HepG2 (cell line): ENCODE measurements around the gene USP25. TPM values are rescaled to one million over a fixed set of nuclear protein-coding genes. Genes with fewer than 3 reads are reported as not detected.

Source experiments
- ATAC-seq: fragments of 200-7000 bp; cut with Tn5 transposase; 3 replicates; pipeline ENCODE4 v1.9.1; 2020; ENCODE audit warnings: mild to moderate bottlenecking, moderate library complexity
- BruUV-seq: library from RNA; stranded (reverse); fragments of 400-500 nt; replicated peaks from 2 replicates; lab custom pipeline; 2021; lab: Mats Ljungman, UMichigan
- CTCF ChIA-PET: fragments of 300-600 bp; formaldehyde crosslinking; extraction: SDS; loops from one replicate; lab custom pipeline; 2021; ENCODE audit warnings: low total read pairs, inconsistent platforms, low intra/inter-chr PET ratio; lab: Yijun Ruan, JAX
- POLR2A ChIA-PET: fragments of 350-600 bp; sonication (Branson Sonifier 250); formaldehyde crosslinking; loops from one replicate; lab custom pipeline; 2020; ENCODE audit warnings: antibody characterized with exemption, inconsistent platforms; lab: Yijun Ruan, JAX
- DNase-seq: peaks from one replicate; pipeline ENCODE4 v3.0.0-alpha.2; 2015; ENCODE audit warnings: low spot score
- FAIRE-seq: peaks from 3 replicates; lab custom pipeline; 2011; peaks lifted over from hg19 to GRCh38; lab: Jason Lieb, UNC
- H2AFZ ChIP-seq: one replicate; pipeline ENCODE4 v1.6.1; 2011; ENCODE audit warnings: low read length, inconsistent platforms
- H3K27ac ChIP-seq: fragments of 300-600 bp; 3 replicates; pipeline ENCODE4 v1.8.0; 2011; ENCODE audit warnings: mixed run types, mild to moderate bottlenecking, mixed read lengths, low read length, inconsistent platforms; ENCODE audit not compliant: insufficient read depth; ENCODE audit errors: extremely low read length
- H3K27me3 ChIP-seq, 2 experiments: fragments of 200-600 bp in 1 of 2; 2 replicates in 1 of 2; 3 replicates in 1 of 2; pipeline versions ENCODE4 v1.6.0 to v1.8.0; 2011; ENCODE audit warnings: low read length in 2 of 2, mild to moderate bottlenecking in 2 of 2, moderate library complexity in 2 of 2, inconsistent platforms in 1 of 2; ENCODE audit not compliant: insufficient read depth in 2 of 2, control insufficient read depth in 1 of 2
- H3K36me3 ChIP-seq, 2 experiments: fragments of 200-600 bp in 1 of 2; replicated peaks in 1 of 2; 2 replicates in 1 of 2; 3 replicates in 1 of 2; pipeline versions ENCODE4 v1.5.1 to v1.8.0; 2011; ENCODE audit warnings: low read length in 2 of 2, inconsistent platforms in 1 of 2; ENCODE audit not compliant: insufficient read depth in 2 of 2, control insufficient read depth in 1 of 2
- H3K4me1 ChIP-seq: 2 replicates; pipeline ENCODE4 v1.5.1; 2012; ENCODE audit warnings: low read length, inconsistent platforms; ENCODE audit not compliant: insufficient read depth
- H3K4me2 ChIP-seq: 2 replicates; pipeline ENCODE4 v1.6.0; 2011; ENCODE audit warnings: low read depth, low read length, inconsistent platforms
- H3K4me3 ChIP-seq, 3 experiments: fragments of 200-600 bp in 1 of 3; sonication (generic), shearing (Covaris generic) in 1 of 3; replicated peaks in 1 of 3; 2 replicates each; pipeline ENCODE4 v1.5.1; 2011 to 2016; ENCODE audit warnings: low read length in 3 of 3, inconsistent platforms in 2 of 3, low read depth in 2 of 3, mild to moderate bottlenecking in 2 of 3, control low read depth in 1 of 3, mixed read lengths in 1 of 3; ENCODE audit not compliant: insufficient read depth in 1 of 3
- H3K79me2 ChIP-seq: one replicate; pipeline ENCODE4 v1.6.1; 2011; ENCODE audit warnings: low read length, inconsistent platforms; ENCODE audit not compliant: insufficient read depth
- H3K9ac ChIP-seq: 2 replicates; pipeline ENCODE4 v1.6.0; 2011; ENCODE audit warnings: mild to moderate bottlenecking, low read depth, low read length, inconsistent platforms; ENCODE audit not compliant: insufficient read depth
- H3K9me3 ChIP-seq: 2 replicates; pipeline ENCODE4 v1.5.1; 2012; ENCODE audit warnings: mild to moderate bottlenecking, low read length
- H4K20me1 ChIP-seq: 2 replicates; pipeline ENCODE4 v1.6.0; 2011; ENCODE audit warnings: inconsistent platforms, mild to moderate bottlenecking, low read length, moderate library complexity; ENCODE audit not compliant: insufficient read depth
- HOXA3 ChIP-seq: sonication (generic); formaldehyde crosslinking; IDR thresholded peaks from 2 replicates; pipeline ENCODE4 v1.5.0; 2020; ENCODE audit warnings: missing genetic modification reagents
- PAWR ChIP-seq: sonication (generic); formaldehyde crosslinking; IDR thresholded peaks from 2 replicates; pipeline ENCODE4 v1.4.0; 2020; ENCODE audit warnings: missing genetic modification reagents, mild to moderate bottlenecking, borderline replicate concordance
- PLRG1 ChIP-seq: fragments of 450-650 bp; conservative IDR thresholded peaks from 2 replicates; pipeline ENCODE4 v1.6.1; 2016
- WGBS: methylation state at CpG from one replicate; pipeline ENCODE4 v1.1.6; 2017; ENCODE audit warnings: low lambda C conversion rate; 5-methylcytosine and 5-hydroxymethylcytosine counted together
- in situ Hi-C: cut with HindIII; loops from 2 replicates; pipeline ENCODE4 v1.10.0; 2017; ENCODE audit warnings: low pct_unique_long_range_greater_than_20kb; ENCODE audit not compliant: extremely low pct_ligation_motif_present
- intact Hi-C: fragments of 100-400 bp; cut with micrococcal nuclease; formaldehyde crosslinking; loops from one replicate; pipeline ENCODE4 v1.10.0; 2022; ENCODE audit not compliant: unreplicated experiment
- polyA plus RNA-seq, 8 experiments: library from polyadenylated mRNA; depleted of rRNA in 3 of 8; stranded (reverse) in 7 of 8; unstranded in 1 of 8; fragments of >200 nt; fragmentation: Illumina TruSeq in 4 of 8; extraction: Trizol in 4 of 8; gene quantifications; 2 replicates each; pipeline versions ENCODE4 v1.2.1 to v1.2.3, GENCODE V29; 2011 to 2016; ENCODE audit warnings: low read depth in 4 of 8, missing spikeins in 1 of 8, mixed read lengths in 1 of 8; ENCODE audit not compliant: insufficient read depth in 1 of 8
- total RNA-seq, 5 experiments: library from RNA; depleted of rRNA; stranded (reverse); fragments of >200 nt; fragmentation: Illumina TruSeq; extraction: Trizol; gene quantifications; 2 replicates each; pipeline ENCODE4 v1.2.3, GENCODE V29; 2016; ENCODE audit warnings: low read depth in 1 of 5
- TF ChIP-seq, protein P1 (sequence below): sonication (generic); formaldehyde crosslinking; conservative IDR thresholded peaks from 2 replicates; pipeline ENCODE4 v1.5.0; 2020; ENCODE audit warnings: missing genetic modification reagents

USP25 gene
- total and polyA plus RNA-seq, 2 of the 13 experiments (the other 11 are each of a cell fraction or from before 2014, with no cell fraction given) = 12.4 to 26.3 TPM

DNA sequence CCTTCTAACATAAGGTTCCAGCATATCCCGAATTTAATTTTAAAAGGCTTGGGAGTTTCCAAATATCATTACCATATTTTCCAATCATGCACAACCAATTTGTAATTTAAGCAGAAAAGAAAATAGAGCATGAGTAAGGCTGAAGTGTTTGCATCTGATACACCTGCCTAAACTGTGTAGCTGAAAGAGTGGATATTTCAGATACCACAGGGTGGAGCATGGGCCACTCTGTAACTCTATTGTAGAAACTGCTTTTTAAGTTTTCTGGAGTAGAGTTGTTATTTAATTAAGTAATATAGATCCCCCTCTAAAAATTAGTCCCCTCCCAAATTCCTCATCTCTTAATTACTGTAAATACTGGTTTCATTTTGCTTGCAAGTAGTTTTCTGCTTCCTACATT is 199.8 kb downstream of the USP25 start:
- Histone ChIP-seq H4K20me1 (no peaks in the 10 kb centered on the region), H3K9ac (no peak overlapping the region), H3K79me2 (no peaks in the 10 kb centered on the region), H2AFZ (no peak overlapping the region), H3K4me2 (no peak overlapping the region), H3K36me3 (no peaks in the 10 kb centered on the region), H3K27ac (no peak overlapping the region), H3K27me3 (no peaks in the 10 kb centered on the region; a peak in 1 of 5 replicates), H3K4me3 (no peak overlapping the region), H3K4me1 (no peaks in the 10 kb centered on the region), H3K9me3 (no peaks in the 10 kb centered on the region)
- intact Hi-C loops (no loop called here), in situ Hi-C loops (no loop called here)
- TF ChIP-seq PAWR (CRISPR knock-in tag) = no peak
- TF ChIP-seq, protein P1, sequence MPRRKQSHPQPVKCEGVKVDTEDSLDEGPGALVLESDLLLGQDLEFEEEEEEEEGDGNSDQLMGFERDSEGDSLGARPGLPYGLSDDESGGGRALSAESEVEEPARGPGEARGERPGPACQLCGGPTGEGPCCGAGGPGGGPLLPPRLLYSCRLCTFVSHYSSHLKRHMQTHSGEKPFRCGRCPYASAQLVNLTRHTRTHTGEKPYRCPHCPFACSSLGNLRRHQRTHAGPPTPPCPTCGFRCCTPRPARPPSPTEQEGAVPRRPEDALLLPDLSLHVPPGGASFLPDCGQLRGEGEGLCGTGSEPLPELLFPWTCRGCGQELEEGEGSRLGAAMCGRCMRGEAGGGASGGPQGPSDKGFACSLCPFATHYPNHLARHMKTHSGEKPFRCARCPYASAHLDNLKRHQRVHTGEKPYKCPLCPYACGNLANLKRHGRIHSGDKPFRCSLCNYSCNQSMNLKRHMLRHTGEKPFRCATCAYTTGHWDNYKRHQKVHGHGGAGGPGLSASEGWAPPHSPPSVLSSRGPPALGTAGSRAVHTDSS (CRISPR knock-in tag) = no peak
- TF ChIP-seq PLRG1 = no peak
- no peak for TF ChIP-seq HOXA3 (CRISPR knock-in tag)
- FAIRE-seq (no peak), ATAC-seq (no peak), DNase-seq (no peak)
- ChIA-PET POLR2A (no interaction called here), CTCF (no interaction called here)
- WGBS = 0% methylated on average over 1 of the region's 1 CpG
- no TSS peak for BruUV-seq
